Embryonic facial prominence (tissue), 1 donor: Measurements from ENCODE around the gene TLR1.
"Not testable (repeated sequence)": the region's sequence is repeated elsewhere in the genome, so short reads cannot be mapped to it uniquely, and the experiment has no call there.

Experiments used
- DNase-seq: peaks from one replicate; pipeline ENCODE4 v3.0.0-alpha.2; 2016; ENCODE audit errors: extremely low spot score

Gene TLR1

DNA sequence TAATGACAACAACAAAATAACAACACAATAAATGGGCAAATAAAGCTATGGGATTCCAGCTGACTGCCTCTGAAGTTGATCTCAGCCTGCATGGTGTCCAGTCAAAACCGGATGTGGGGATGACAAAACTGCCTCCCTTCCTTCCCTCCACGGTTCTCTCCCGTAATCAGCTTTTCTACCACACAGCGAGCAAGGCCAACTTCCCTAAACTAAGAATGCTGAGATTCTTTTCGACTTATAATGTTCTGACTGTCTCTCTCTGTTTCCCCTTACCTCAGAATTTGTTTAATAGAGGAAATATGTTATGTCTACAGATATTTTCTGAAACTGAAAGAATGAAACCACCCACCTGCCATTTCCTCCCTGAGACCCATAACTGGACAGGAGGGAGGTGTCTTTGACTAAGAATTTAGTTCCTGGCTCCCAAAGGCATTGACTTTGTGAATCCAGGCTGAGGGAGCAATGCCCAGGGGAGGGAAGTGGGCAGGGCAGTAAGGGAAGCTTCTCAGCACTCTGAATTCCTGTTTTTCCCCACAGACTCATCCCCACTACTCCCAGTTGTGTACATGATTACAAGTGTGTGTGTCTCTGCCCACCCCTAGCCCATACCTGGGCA, 1.0 kb upstream of the TLR1 start:
- DNase-seq: no peak

DNA sequence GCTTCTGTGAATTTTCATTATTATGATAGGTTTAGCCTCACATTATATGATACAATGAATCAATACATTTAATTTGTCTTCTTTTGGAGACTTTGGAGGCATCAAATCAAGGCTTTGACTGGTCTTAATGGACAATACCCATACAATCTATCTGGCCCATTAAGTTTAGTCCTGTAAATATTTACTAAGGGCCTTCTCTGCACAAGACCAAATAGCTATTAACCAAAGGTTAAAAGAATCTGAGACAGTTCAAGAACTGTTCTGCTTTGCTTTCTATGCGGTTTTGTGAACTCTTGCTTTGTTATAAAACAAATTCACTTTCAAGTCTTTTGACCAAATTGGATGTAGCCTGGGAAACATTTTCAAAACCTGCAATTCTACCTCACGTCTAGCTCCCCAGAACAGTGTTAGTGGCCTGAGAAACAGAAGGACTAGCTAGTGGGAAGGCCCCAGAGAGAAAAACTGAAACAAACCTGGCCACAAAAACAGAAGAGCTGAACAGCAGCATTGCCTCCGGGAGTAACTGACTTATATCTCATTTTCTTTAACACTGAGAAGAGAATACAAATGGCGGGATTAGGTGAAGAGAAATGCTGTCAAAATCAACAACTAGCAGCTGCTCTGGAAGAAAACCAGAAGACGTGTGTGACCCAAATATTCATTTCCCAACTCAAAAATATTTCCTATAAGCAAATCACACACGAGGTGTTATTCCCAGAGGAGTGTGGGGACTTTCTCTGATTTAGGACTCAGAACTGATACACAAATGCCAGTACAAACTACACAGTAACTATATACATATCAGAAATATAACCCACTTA, 548 bp downstream of the TLR1 start:
- DNase-seq: no peak

DNA sequence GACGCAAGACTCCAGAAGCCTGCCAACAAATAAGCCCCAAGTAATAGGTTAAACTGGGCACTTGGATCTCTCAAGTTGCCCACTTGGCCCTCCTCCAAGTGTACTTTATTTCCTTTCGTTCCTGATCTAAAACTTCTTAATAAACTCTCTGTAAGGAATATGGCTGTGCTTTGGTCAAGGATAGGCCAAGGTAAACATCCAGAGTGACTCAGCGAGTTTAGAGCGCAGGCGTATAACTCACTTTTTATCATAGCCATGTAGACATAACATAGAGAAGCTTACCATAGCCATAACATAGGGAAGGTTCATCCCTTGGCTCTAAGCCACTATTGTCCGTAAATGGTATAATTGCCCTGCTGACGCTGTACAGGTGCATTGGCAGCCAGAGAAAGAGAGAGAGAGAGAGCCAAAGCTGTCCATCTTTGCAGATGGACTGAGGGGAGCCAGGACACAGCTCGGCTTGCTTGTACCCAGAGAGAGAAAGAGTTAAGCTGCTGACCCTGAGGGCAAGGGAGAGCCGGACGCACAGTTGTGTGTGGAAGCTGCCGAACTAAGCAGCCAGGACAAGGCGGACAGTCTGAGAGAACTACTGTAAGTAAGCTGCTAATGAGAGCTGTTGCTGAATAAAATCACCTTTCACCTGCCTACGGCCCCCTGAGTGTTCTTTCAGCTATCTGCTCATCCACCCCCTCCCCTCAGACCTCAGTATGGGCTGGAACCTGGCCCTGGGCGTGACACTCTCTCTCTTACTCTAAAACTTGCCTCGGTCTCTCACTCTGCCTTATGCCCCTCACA, 1.8 kb downstream of the TLR1 start:
- no peak for DNase-seq

DNA sequence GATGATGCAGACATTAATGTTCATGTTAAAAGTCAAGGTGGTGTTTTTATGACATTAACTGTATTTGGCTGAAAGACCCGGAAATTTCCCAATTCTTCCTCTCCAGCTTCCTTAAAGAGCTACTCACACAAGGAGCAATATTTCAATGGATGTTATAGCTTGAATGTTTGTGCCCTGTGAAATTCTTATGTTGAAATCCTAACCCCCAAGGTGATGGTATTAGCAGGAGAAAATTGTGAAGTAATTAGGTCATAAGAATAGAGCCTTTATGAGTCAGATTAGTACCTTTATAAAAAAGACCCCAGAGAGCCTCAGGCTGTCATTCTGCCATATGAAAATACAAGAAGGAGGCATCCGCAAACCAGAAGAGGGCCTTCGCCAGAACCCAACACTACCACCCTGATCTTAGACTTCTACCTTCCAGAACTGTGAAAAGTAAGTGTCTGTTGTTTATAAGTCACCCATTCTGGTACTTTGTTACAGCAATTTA, 3.6 kb downstream of the TLR1 start:
- no peak for DNase-seq

DNA sequence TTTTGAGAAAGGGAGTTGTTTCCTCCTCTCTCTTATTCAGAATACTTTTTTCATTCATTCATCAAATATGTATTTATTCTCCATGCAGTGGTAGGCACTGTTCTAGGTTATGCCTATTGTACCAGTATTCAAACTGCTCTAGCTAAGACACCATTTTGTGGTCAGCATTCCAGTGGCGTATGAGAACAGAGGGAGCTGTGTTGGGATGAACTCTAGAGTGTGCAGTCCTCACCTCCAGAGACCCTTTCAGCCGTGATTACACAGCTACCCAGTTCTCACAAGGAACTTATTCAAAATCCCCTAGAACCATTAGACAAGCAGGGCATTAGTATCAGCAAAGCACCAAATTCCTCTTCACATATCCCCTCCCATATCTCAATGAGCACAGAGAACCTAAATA, 4.2 kb downstream of the TLR1 start:
- DNase-seq: no peak

DNA sequence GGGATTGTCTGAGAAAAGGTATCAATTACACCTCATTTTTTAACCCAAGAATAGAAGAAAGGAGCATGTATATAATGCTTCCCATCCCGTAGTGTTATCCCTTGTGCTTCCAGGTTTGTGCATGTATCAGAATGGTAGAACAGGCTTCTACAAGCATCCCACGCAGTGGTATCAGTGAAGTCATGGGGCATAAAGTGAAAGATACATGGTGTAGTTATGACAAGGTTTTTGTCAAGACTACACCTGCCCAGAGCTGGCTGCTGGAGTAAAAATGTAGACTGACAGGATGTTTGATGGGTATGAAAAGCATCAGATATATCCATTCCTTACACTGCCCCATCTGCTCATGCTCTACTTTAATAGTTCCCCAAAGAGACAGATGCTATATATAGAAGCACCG, 9.5 kb downstream of the TLR1 start:
- DNase-seq: no peak

DNA sequence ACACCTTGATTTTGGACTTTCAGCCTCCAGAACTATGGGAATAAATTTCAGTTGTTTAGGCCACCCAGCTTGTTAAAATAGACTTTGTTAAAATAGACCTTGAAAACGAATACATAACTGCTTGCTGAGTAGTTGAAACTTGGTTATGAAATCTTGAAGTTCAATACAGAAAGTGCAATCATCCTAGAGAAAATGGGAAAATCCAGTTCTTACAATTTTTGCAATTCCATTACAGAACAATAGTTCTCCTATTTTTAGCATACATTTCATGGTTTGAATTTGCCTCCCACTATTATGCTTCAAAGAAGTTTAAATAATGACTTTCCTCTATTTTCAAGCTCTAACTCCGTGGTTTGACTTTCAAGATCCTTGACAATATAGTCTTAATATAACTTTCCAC, 10.5 kb downstream of the TLR1 start:
- no peak for DNase-seq

DNA sequence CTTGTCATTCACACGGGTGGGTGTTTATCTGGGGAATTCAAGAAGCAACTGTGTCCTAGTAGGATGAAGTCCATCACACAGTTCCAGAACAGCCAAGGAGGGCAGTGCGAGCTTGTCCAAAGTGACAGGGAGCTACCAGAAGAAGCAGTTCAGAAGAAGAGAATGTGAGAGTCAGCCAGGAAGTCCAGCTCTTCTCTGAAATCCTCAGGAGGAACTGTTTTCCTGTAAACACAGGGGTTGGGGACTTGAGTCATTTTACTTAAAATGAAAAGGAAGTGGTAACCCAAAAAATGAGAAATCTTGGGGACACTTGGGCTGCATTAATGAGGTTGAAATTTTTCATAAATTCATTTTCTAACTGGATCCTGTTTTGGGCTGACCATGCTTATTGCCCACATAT, 13.6 kb downstream of the TLR1 start:
- no peak for DNase-seq

DNA sequence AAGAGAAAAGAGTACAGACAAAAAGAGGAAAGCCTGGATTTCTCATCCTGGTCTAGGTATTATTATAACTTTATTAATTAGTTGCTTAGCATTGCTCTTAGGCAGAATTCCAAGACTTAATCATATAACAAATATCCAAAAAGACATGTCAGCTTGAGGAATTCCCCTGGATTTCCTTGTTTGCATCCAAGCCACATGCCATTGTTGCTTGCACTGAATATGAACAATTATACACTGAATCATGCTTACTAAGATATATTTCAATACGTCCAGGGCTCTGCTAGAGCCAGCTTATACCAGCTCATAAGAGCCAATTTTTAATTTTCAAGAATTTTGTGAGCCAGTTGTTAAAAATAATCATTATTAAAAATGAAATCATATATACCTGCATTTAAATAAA, 16.3 kb downstream of the TLR1 start:
- no peak for DNase-seq

DNA sequence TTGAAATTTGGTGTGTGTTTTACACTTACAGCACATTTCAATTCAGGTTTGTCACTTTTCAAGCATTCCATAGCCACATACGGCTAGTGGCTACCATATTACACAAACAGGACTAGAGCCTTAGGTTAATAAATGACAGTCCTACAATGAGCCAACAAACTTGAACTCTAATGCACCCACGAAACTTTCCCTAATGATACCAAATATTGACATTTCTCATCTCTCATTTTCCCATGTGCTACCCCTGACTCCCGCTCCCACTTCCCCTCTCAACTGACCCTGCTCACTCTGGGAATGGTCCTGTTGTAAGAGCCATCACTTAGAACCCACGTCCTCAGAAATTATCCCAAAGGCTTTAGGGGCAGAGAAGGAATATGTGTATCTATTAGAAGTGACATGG, 16.9 kb downstream of the TLR1 start:
- no peak for DNase-seq

DNA sequence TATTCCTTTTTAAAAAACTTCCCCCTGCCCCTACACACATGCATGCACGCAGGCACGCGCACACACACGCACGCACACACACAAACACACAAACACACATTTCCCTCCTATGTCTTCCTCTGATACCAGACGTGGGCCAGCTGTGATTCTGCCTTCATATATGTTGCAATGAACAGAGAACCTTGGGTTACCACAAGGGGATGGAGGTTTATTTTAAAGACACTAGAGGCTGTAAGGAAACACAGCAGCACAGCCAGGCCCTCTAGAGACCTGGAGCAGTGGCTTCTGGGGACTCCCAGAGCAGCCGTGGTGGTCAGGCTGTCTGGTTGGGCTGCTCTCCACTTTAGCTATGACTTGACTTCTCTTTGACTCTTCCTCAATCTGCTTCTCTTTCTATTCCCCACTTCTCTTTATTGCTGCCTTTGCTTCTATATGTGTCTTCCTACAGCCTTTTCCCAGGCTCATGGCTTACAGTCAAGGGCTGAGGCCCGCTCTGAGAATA, 18.6 kb downstream of the TLR1 start:
- DNase-seq: no peak

DNA sequence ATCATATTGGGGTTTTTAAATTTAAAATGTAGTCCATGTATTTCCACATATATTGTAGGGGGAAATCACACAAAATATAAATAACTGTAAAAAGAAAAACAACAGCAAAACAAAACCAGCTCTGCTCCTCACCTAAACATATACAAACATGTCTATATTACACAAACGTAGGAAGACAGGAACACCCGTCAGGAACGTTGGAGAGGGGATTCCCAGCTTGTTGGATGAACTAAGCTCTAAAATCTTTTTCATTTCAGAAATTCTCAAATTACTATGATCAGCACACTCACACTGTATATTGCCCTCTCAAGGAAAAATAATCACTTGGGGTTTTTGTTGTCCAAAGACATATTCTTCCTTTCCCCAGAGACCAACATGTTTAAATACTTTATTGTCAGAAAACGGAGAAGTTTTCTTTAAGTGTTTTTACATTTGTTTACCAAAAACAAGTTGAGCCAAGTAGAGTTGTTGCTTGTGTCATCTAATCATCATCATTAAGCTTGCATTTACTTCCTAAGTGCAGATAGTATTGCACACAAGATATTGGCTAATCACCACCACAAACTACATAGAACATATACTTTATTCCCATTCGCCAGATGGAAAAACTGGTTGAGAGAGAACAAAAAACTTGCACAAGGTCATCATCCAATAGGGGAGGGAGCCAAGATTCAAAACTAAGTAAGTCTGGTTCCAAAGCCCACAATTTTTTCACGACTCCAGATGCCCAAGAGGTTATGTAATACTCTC, 19.4 kb downstream of the TLR1 start:
- no peak for DNase-seq

DNA sequence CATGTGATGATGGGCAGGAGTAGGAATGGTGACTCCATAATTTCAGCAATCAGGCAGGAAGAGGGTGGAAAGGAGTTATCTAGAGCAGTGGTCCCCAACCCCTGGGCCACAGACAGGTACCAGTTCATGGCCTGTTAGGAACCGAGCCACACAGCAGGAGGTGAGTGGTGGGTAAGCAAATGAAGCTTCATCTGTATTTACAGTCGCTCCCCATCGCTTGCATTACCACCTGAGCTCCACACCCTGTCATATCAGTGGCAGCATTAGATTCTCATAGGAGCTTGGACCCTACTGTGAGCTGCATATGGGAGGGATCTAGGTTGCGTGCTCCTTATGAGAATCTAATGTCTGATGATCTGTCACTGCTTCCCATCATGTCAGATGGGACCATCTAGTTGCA, 20.4 kb downstream of the TLR1 start:
- no peak for DNase-seq

DNA sequence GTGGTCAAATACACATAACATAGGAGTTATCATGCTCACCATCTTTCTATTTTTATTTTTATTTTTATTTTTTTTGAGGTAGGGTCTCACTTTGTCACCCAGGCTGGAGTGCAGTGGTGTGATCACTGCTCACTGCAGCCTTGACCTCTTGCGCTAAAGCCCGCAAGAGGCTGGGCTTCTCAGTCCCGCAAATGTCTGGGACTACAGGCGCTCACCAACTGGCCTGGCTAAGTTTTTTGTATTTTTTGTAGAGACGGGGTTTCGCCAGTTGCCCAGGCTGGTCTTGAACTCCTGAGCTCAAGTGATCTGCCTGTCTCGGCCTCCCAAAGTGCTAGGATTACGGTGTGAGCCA, 21.5 kb downstream of the TLR1 start:
- DNase-seq: no peak

DNA sequence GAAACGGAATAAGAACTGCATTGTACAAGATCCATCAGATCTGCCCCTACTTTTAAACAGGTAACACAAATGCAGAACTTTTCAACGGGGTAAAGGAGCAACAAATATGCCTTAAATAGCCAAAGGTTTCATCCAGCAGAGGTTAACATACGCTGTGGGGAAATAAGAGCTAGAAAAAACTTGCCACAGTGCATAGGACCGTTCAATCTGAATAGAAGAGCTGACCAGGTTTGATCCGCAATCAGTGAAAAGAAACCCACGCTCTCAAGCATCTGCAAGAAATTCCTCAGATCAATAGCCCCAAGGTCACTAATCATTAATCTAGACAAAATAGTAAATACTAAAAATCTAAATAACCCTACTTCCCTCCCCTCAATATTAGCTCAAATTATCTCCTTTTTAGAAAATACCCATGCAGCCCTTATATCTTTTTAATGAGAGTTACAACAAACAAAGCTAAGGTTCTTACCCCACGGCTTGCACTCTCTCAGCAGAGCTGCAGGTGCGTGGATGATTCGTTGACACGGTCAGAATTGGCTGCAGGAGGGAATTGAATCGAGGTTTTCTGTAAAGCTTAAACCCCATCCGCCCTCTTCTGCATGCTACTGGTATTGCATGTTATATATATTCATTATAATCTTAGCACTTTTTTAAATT, 22.0 kb downstream of the TLR1 start, which contains the start of gene TLR10:
Gene TLR10 (minus strand): TSS at position 539 of the 657 bp plus-strand sequence. CDS start 7,400 bp downstream, outside the sequence.
- peak; percentile 29 for DNase-seq

DNA sequence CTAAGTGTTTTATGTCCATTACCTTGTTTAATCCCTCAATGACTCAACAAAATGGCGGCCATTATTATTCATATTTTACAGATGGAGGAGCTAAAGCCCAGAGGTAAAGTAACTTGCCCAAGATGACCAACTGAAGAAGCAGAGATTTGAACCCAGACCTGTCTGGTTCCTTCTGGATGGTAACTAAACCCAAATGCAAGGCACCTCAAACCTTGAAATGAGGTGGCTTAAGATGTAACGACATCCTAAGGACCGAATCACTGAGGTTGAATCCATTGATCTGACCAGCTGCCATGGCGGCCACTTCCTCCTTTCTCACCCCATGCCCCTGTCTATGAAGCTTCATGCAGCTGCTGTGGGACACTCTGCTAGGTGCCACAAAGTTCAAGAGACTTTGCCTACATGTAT, 22.7 kb downstream of the TLR1 start:
- no peak for DNase-seq

DNA sequence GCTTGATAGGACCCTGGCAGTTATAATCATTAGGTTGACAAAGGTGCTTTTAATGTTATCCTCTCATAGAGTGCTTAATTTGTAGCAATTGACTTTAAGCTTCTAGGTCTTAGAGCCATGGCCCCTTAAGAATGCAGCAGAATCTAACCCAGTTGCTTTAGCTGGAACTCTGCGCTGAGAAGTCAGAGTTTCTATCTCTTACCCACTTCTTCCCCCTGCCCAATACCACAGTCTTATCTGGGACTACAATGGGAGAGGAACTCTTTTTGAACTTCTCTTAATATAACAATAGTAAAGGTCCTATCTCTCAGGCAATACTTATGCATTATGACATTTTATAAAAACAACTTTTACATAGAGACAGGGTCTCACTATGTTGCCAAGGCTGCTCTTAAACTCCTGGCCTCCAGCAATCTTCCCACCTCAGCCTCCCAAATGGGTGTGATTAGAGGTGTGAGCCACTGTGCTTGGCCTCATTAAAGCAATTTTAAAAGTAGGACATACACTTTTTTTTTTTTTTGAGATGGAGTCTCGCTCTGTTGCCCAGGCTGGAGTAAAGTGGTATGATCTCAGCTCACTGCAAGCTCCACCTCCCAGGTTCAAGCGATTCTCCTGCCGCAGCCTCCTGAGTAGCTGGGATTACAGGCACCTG, 23.6 kb downstream of the TLR1 start:
- no peak for DNase-seq

DNA sequence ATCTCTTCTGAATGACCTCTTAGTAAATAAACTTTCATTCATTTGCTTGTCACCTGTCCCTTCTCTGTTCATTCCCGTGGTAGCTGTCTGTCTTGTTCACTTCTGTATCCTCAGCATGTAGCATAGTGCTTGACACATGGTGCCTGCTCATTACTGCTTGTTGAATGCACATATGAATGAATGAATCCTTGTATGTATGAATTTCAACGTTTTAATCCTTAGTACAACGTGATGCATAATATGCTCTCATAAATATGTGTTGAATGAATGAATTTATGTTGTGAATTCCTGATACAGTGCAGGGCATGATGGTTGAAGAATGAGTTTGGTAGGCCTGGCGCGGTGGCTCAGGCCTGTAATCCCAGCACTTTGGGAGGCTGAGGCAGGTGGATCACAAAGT, 24.8 kb downstream of the TLR1 start:
- DNase-seq: no peak

DNA sequence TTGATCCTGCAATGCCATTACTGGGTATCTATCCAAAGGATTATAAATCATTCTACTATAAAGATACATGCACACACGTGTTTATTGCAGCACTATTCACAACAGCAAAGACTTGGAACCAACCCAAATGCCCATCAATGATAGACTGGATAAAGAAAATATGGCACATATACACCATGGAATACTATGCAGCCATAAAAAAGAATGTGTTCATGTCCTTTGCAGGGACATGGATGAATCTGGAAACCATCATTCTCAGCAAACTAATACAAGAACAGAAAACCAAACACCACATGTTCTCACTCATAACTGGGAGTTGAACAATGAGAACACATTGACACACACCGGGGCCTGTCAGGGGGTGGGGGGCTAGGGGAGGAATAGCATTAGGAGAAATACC, 26.7 kb downstream of the TLR1 start:
- not testable (repeated sequence) for DNase-seq

DNA sequence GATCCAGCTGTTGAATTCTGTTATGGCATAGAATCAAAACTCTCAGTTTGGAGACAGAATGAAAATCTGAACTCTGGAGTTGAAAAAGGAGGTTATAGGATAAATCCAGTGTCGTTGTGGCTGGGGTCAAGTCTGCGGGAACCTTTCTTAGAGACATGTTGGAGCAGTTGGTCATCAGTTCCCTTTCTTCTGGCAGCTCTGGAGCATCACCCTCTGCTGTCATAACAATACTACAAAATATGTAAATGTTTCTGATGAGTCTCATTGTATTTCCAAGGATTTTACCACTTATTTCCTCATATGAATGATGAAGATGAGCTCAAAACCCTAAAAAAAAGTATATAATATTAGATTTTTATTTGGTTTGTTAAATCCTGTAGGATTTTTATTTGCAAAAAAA, 29.3 kb downstream of the TLR1 start:
- no peak for DNase-seq
